Lower leg skin (tissue), 4 donors: ENCODE measurements around the gene UHMK1. TPM values are rescaled to one million over a fixed set of nuclear protein-coding genes. Genes with fewer than 3 reads are reported as not detected.

ENCODE experiments used
- DNase-seq, 2 donors: peaks; one replicate each; pipeline ENCODE4 v3.0.0-alpha.2; 2019; ENCODE audit warnings: low spot score in 2 of 2
- H3K4me3 ChIP-seq: fragments of 200-600 bp; sonication (generic); 2 replicates; pipeline ENCODE4 v1.5.1; 2017; ENCODE audit warnings: mild to moderate bottlenecking, low read depth; ENCODE audit not compliant: poor library complexity, severe bottlenecking
- POLR2A ChIP-seq, 2 donors: fragments of 450-650 bp; IDR thresholded peaks; one replicate each; pipeline ENCODE4 v1.6.1; 2016 to 2017; ENCODE audit warnings: antibody characterized with exemption in 2 of 2, mild to moderate bottlenecking in 1 of 2, moderate library complexity in 1 of 2
- WGBS, 2 donors: methylation state at CpG; one replicate each; pipeline ENCODE4 v1.1.5; 2018; 5-methylcytosine and 5-hydroxymethylcytosine counted together
- intact Hi-C: fragments of 100-400 bp; cut with DNase I; formaldehyde crosslinking; loops from one replicate; pipeline ENCODE4 v1.15.0; 2023; ENCODE audit warnings: low total_unique reads
- total RNA-seq, 4 donors: library from RNA; depleted of rRNA; stranded (reverse); fragments of >200 nt; gene quantifications; one replicate each; pipeline ENCODE4 v1.1.0, GENCODE V29; 2016
- TF ChIP-seq, protein P1 (sequence below), 3 donors: fragments of 450-650 bp; IDR thresholded peaks; one replicate each; pipeline ENCODE4 v1.5.1; 2016; ENCODE audit warnings: antibody characterized with exemption in 3 of 3, mild to moderate bottlenecking in 3 of 3, moderate library complexity in 2 of 3

Gene UHMK1
- total RNA-seq, 4 donors from 2014 or later = 23.4 to 27.1 (median 24.2) TPM

DNA sequence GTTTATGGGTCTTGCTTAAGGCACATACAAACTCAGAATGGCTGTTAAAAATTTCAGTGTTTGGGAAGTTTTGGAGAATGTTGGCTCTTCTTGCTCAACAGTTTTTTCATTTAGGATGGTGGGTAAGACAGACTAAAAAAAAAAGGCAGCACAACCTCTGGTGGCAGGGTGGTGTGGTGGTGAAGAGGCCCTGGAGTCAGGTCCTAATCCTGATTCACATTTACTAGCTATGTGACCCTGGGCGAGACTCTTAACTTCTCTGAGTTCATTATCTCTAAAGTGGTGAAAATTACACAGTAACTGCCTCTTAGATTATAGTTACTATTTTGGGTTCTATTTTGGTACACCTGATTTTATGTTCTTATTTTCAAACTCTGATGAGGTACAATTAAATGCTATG, 75.5 kb downstream of the UHMK1 start:
- DNase-seq = no peak
- TF ChIP-seq POLR2A (IDR thresholded peaks at IDR 0.05) = no peak
- TF ChIP-seq, protein P1, sequence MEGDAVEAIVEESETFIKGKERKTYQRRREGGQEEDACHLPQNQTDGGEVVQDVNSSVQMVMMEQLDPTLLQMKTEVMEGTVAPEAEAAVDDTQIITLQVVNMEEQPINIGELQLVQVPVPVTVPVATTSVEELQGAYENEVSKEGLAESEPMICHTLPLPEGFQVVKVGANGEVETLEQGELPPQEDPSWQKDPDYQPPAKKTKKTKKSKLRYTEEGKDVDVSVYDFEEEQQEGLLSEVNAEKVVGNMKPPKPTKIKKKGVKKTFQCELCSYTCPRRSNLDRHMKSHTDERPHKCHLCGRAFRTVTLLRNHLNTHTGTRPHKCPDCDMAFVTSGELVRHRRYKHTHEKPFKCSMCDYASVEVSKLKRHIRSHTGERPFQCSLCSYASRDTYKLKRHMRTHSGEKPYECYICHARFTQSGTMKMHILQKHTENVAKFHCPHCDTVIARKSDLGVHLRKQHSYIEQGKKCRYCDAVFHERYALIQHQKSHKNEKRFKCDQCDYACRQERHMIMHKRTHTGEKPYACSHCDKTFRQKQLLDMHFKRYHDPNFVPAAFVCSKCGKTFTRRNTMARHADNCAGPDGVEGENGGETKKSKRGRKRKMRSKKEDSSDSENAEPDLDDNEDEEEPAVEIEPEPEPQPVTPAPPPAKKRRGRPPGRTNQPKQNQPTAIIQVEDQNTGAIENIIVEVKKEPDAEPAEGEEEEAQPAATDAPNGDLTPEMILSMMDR (IDR thresholded peaks at IDR 0.05) = no peak
- 94 to 100% methylated on average over 1 of the region's 1 CpG for WGBS, 2 donors
- intact Hi-C loops = no loop called here
- no peak overlapping the region for H3K4me3 ChIP-seq

- intact Hi-C loops = no loop called here
- H3K4me3 ChIP-seq = no peak overlapping the region
Observed at GRCh38 chr1:162578071-162578700, 80.6 kb downstream of the UHMK1 start.

DNA sequence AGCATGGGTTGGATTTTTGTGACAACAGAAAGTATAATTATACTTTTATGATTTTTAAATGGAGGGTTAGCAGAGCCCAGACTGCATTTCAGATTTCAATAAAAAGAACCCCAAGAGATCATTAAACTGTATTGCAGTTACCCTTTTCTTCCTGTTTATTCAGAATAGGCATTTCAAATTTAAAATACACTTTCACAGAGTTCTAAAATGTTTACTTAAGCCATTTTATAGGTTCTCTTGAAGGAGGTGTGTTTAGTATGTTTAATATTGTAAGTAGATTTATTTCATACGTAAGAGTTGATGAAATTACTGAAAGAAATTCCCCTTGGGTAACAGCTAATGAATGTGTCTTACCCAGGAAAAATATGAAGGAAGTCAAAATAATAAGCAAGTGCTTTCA, 81.3 kb downstream of the UHMK1 start:
- TF ChIP-seq POLR2A (IDR thresholded peaks at IDR 0.05) = no peak
- TF ChIP-seq, protein P1 (IDR thresholded peaks at IDR 0.05) = no peak
- intact Hi-C loops = no loop called here
- WGBS, 2 donors = 93 to 95% methylated on average over 1 of the region's 1 CpG

More at GRCh38 chr1:162578071-162578700, 80.6 kb downstream of the UHMK1 start:
- WGBS, 2 donors = 61 to 68% methylated on average over 4 of the region's 4 CpGs
- no peak for DNase-seq
- no peak for TF ChIP-seq POLR2A (IDR thresholded peaks at IDR 0.05)
- TF ChIP-seq, protein P1 (IDR thresholded peaks at IDR 0.05) = no peak

More for the DNA sequence above, 81.3 kb downstream of the UHMK1 start:
- DNase-seq = no peak
- no peak overlapping the region for H3K4me3 ChIP-seq

Other genes with a start within 250 kb of the UHMK1 start
- not detected for gene SPATA46, start 121.0 kb upstream of the UHMK1 start, total RNA-seq
- 10 to 100 TPM in 1 of 4 donors, 1 to 10 TPM in 3; 3.7 to 14.4 (median 9.6) TPM for gene C1orf226, start 116.1 kb upstream of the UHMK1 start, total RNA-seq
- gene SH2D1B, start 85.7 kb upstream of the UHMK1 start, total RNA-seq = not detected
- 10 to 100 TPM; 29.6 to 40.0 (median 31.3) TPM for gene UAP1, start 63.9 kb downstream of the UHMK1 start, total RNA-seq
- gene DDR2, start 134.6 kb downstream of the UHMK1 start, total RNA-seq = 10 to 100 TPM; 15.1 to 36.9 (median 20.0) TPM